Measurements from ENCODE around the gene GPR153. TPM values are rescaled to one million over a fixed set of nuclear protein-coding genes. Genes with fewer than 3 reads are reported as not detected.

GPR153 gene
- total RNA-seq, 3 donors from 2014 or later = 20.2 to 28.3 (median 20.4) TPM

DNA sequence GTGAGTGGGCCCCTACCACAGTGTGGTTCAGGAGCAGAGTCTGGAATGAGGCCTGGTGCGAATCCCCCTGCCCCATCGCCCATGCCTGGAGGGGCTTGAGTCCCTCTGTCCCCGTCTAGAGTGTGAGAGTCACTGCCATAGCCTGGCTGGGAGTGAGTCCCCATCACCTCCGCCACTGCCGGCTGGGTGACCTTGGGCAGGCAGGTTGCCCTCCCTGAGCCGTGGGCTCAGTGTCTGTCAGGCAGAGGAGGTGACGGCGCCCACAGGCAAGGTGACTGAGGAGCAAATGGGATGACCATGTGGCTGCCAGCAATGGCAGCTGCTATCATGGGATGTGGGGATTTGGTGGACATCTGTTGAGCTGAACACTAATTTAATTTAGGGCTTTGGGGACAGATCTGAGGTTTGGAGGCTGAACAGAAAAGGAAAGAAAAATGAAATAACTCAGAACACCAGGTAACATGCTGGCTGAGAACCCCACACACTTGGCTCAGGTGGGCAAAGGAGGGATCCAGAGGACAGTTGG is 38.1 kb upstream of the GPR153 start:
- intact Hi-C loops (cut with DNase I, micrococcal nuclease) = no loop called here
- DNase-seq (peak in 1 of 3 donors; percentile 21), ATAC-seq (no peak)
- TF ChIP-seq, protein P1, sequence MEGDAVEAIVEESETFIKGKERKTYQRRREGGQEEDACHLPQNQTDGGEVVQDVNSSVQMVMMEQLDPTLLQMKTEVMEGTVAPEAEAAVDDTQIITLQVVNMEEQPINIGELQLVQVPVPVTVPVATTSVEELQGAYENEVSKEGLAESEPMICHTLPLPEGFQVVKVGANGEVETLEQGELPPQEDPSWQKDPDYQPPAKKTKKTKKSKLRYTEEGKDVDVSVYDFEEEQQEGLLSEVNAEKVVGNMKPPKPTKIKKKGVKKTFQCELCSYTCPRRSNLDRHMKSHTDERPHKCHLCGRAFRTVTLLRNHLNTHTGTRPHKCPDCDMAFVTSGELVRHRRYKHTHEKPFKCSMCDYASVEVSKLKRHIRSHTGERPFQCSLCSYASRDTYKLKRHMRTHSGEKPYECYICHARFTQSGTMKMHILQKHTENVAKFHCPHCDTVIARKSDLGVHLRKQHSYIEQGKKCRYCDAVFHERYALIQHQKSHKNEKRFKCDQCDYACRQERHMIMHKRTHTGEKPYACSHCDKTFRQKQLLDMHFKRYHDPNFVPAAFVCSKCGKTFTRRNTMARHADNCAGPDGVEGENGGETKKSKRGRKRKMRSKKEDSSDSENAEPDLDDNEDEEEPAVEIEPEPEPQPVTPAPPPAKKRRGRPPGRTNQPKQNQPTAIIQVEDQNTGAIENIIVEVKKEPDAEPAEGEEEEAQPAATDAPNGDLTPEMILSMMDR (IDR thresholded peaks at IDR 0.05) = no peak
- H3K4me3 ChIP-seq = no peak overlapping the region
- H3K36me3 ChIP-seq (ENCODE audit: low read depth) = no peaks in the 10 kb centered on the region
- H3K4me1 ChIP-seq (ENCODE audit: low read depth) = peaks cover 5% of the 10 kb centered on the region
- no peaks in the 10 kb centered on the region for H3K9me3 ChIP-seq

- Histone ChIP-seq H3K4me1 (ENCODE audit: low read depth) (peaks cover 5% of the 10 kb centered on the region), H3K4me3 (no peak overlapping the region), H3K9me3 (no peaks in the 10 kb centered on the region), H3K36me3 (ENCODE audit: low read depth) (no peaks in the 10 kb centered on the region)
- DNase-seq (no peak), ATAC-seq (no peak)
- intact Hi-C loops (cut with DNase I, micrococcal nuclease) = no loop called here
- TF ChIP-seq, protein P1 (IDR thresholded peaks at IDR 0.05) = no peak
These were observed 37.6 kb upstream of the GPR153 start for GRCh38 chr1:6298530-6298929.

- H3K9me3 ChIP-seq = no peaks in the 10 kb centered on the region
- H3K4me1 ChIP-seq (ENCODE audit: low read depth) = peaks cover 5% of the 10 kb centered on the region
- TF ChIP-seq, protein P1 (IDR thresholded peaks at IDR 0.05) = no peak
- H3K36me3 ChIP-seq (ENCODE audit: low read depth) = no peaks in the 10 kb centered on the region
- ATAC-seq = no peak
- intact Hi-C loops (cut with DNase I, micrococcal nuclease) = no loop called here
- no peak overlapping the region for H3K4me3 ChIP-seq
- DNase-seq = no peak
These were observed 35.0 kb upstream of the GPR153 start for GRCh38 chr1:6295910-6296309.

- Histone ChIP-seq H3K9me3 (no peaks in the 10 kb centered on the region), H3K4me3 (no peak overlapping the region), H3K4me1 (ENCODE audit: low read depth) (peaks cover 3% of the 10 kb centered on the region), H3K36me3 (ENCODE audit: low read depth) (no peaks in the 10 kb centered on the region)
- intact Hi-C loops (cut with DNase I, micrococcal nuclease) = no loop called here
- DNase-seq (no peak), ATAC-seq (no peak)
- TF ChIP-seq, protein P1 (IDR thresholded peaks at IDR 0.05) = no peak
These were observed 34.1 kb upstream of the GPR153 start for GRCh38 chr1:6294890-6295556.

GRCh38 chr1:6294080-6294889 is 33.4 kb upstream of the GPR153 start:
- intact Hi-C loops (cut with DNase I, micrococcal nuclease) = no loop called here
- H3K4me3 ChIP-seq = no peak overlapping the region
- H3K9me3 ChIP-seq = no peaks in the 10 kb centered on the region
- H3K4me1 ChIP-seq (ENCODE audit: low read depth) = no peaks in the 10 kb centered on the region
- no peaks in the 10 kb centered on the region for H3K36me3 ChIP-seq (ENCODE audit: low read depth)
- peak; percentile 47 for ATAC-seq
- DNase-seq = peak in 1 of 3 donors; percentile 21
- TF ChIP-seq, protein P1 (IDR thresholded peaks at IDR 0.05) = no peak

Measured in mucosa of descending colon (tissue), 3 donors.